Mesendoderm (in vitro differentiated cells): ENCODE results near the gene PITPNM3.

Experiments
- DNase-seq: peaks from one replicate; pipeline ENCODE4 v3.0.0; 2013
- H2AK5ac ChIP-seq: 2 replicates; pipeline ENCODE4 v1.6.1; 2013; ENCODE audit warnings: low read length, inconsistent platforms
- H2BK120ac ChIP-seq: 2 replicates; pipeline ENCODE4 v1.6.1; 2013; ENCODE audit warnings: low read depth, mild to moderate bottlenecking, low read length, moderate library complexity, mixed read lengths
- H2BK15ac ChIP-seq: replicated peaks from 2 replicates; pipeline ENCODE4 v1.6.1; 2013; ENCODE audit warnings: low read depth, mild to moderate bottlenecking, moderate library complexity
- H2BK5ac ChIP-seq: 2 replicates; pipeline ENCODE4 v1.6.1; 2013; ENCODE audit warnings: low read length, inconsistent platforms
- H3K18ac ChIP-seq: 2 replicates; pipeline ENCODE4 v1.6.1; 2013; ENCODE audit warnings: mild to moderate bottlenecking, low read length, mixed read lengths
- H3K23ac ChIP-seq: one replicate; pipeline ENCODE4 v1.6.1; 2013; ENCODE audit warnings: low read length
- H3K27ac ChIP-seq: 2 replicates; pipeline ENCODE4 v1.5.1; 2013; ENCODE audit warnings: low read depth, mild to moderate bottlenecking, inconsistent platforms, low read length, moderate library complexity
- H3K27me3 ChIP-seq: 2 replicates; pipeline ENCODE4 v1.6.1; 2013; ENCODE audit warnings: low read length, control low read depth, mild to moderate bottlenecking, inconsistent platforms; ENCODE audit not compliant: insufficient read depth, poor library complexity
- H3K36me3 ChIP-seq: 2 replicates; pipeline ENCODE4 v1.6.1; 2013; ENCODE audit warnings: low read length, inconsistent platforms; ENCODE audit not compliant: control insufficient read depth, insufficient read depth
- H3K4ac ChIP-seq: one replicate; pipeline ENCODE4 v1.6.1; 2013; ENCODE audit warnings: low read depth, mild to moderate bottlenecking, low read length, moderate library complexity
- H3K4me1 ChIP-seq: 2 replicates; pipeline ENCODE4 v1.6.1; 2013; ENCODE audit warnings: low read depth, low read length, inconsistent platforms; ENCODE audit not compliant: control insufficient read depth
- H3K4me2 ChIP-seq: 2 replicates; pipeline ENCODE4 v1.6.1; 2013; ENCODE audit warnings: low read length
- H3K4me3 ChIP-seq: 2 replicates; pipeline ENCODE4 v1.5.1; 2013; ENCODE audit warnings: mild to moderate bottlenecking, low read length
- H3K56ac ChIP-seq: one replicate; pipeline ENCODE4 v1.6.1; 2013; ENCODE audit warnings: low read length
- H3K79me1 ChIP-seq: 2 replicates; pipeline ENCODE4 v1.6.1; 2013; ENCODE audit warnings: low read length, inconsistent platforms
- H3K79me2 ChIP-seq: 2 replicates; pipeline ENCODE4 v1.6.1; 2013; ENCODE audit warnings: mild to moderate bottlenecking, low read length; ENCODE audit not compliant: control insufficient read depth, insufficient read depth
- H3K9ac ChIP-seq: 2 replicates; pipeline ENCODE4 v1.6.1; 2013; ENCODE audit warnings: low read length, inconsistent platforms
- H4K5ac ChIP-seq: one replicate; pipeline ENCODE4 v1.6.1; 2013; ENCODE audit warnings: low read length
- H4K8ac ChIP-seq: one replicate; pipeline ENCODE4 v1.6.1; 2013; ENCODE audit warnings: low read depth, mild to moderate bottlenecking, control low read depth, low read length, moderate library complexity
- WGBS: extraction: QIAGEN DNeasy Blood & Tissue Kit; methylation state at CpG from one replicate; pipeline ENCODE4 v1.1.7; 2013; ENCODE audit warnings: low lambda C conversion rate, missing lambda C conversion rate; ENCODE audit not compliant: insufficient coverage; ENCODE audit errors: extremely low coverage; 5-methylcytosine and 5-hydroxymethylcytosine counted together

Gene PITPNM3

DNA sequence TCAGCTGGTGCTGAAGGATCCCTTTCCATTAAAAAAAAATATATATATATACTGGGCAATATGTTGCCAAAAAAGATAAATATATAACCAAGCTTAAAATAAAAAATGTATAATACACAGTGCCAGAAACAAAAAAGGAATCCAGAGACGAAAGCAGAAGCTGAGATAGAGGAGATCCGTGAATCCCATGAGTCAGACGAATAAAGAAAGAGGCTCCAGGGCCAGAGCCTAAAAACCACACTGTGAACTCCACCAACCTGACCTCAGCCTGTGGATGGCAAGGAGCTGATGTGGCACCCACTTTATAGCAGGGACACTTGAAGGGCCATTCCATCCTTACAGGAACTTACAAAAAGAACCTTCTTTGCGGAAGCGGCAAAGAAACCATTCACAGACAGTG is 34.8 kb downstream of the PITPNM3 start:
- no CpG with 5 or more reads among the region's 5 CpGs for WGBS
- no peak for DNase-seq
- Histone ChIP-seq H4K8ac (no peak overlapping the region), H2AK5ac (no peak overlapping the region), H3K4me3 (no peak overlapping the region), H3K79me1 (no peaks in the 10 kb centered on the region), H2BK120ac (no peak overlapping the region), H4K5ac (no peak overlapping the region), H3K56ac (no peak overlapping the region), H3K4ac (no peak overlapping the region), H3K18ac (no peak overlapping the region), H3K4me2 (no peak overlapping the region), H2BK5ac (no peak overlapping the region), H2BK15ac (no peak overlapping the region), H3K23ac (no peak overlapping the region), H3K4me1 (no peaks in the 10 kb centered on the region), H3K9ac (no peak overlapping the region), H3K27ac (no peak overlapping the region), H3K36me3 (no peaks in the 10 kb centered on the region), H3K27me3 (no peaks in the 10 kb centered on the region), H3K79me2 (no peaks in the 10 kb centered on the region)

DNA sequence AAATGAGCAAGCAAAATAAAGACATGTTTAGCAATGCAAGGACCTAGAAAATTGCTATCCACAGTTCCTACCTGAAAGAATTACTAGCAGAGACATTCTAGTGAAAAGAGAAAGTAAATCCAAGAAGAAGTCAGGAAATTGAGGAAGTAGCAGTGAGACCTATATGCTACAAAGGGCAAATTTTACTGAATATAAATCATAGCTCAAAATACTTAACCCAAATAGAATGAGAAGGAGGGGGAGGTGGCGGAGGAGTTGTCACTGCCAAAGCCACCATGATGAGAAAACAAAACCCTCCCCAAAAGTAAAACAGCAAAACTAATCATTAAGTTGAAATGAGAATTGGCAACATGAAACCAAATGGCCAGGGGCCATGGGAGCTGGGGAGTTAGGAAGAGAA is 39.3 kb downstream of the PITPNM3 start:
- DNase-seq = no peak
- no peaks in the 10 kb centered on the region for H3K4me1 ChIP-seq
- H3K79me2 ChIP-seq = no peaks in the 10 kb centered on the region
- no peak overlapping the region for H3K27ac ChIP-seq
- no peak overlapping the region for H3K9ac ChIP-seq
- WGBS = no CpG with 5 or more reads among the region's 1 CpG
- H3K79me1 ChIP-seq = no peaks in the 10 kb centered on the region
- H2BK15ac ChIP-seq = no peak overlapping the region
- H3K18ac ChIP-seq = no peak overlapping the region
- H4K8ac ChIP-seq = no peak overlapping the region
- no peak overlapping the region for H2BK5ac ChIP-seq
- H2AK5ac ChIP-seq = no peak overlapping the region
- H3K4ac ChIP-seq = no peak overlapping the region
- H2BK120ac ChIP-seq = no peak overlapping the region
- no peak overlapping the region for H3K56ac ChIP-seq
- H3K4me3 ChIP-seq = no peak overlapping the region
- H3K27me3 ChIP-seq = no peaks in the 10 kb centered on the region
- H3K36me3 ChIP-seq = no peaks in the 10 kb centered on the region
- no peak overlapping the region for H3K23ac ChIP-seq
- no peak overlapping the region for H3K4me2 ChIP-seq
- no peak overlapping the region for H4K5ac ChIP-seq

DNA sequence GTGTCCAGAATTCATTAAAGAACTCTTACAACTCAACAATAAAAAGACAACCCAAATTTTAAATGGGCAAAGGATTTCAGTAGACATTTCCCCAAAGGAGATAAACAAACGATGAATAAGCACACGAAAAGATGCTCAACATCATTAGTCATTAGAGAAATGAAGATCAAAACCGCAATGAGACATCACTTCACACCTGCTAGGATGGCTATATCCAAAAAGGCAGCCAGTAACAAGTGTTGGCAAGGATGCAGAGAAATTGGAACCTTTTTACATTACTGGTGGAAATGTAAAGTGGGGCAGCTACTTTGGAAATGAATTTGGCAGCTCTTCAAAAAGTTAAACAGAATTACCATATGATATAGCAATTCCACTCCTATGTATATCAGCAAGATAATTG is 42.0 kb downstream of the PITPNM3 start:
- no peaks in the 10 kb centered on the region for H3K36me3 ChIP-seq
- H3K4me2 ChIP-seq = no peak overlapping the region
- no peaks in the 10 kb centered on the region for H3K79me1 ChIP-seq
- no peaks in the 10 kb centered on the region for H3K79me2 ChIP-seq
- no peaks in the 10 kb centered on the region for H3K27me3 ChIP-seq
- no peak overlapping the region for H2BK15ac ChIP-seq
- no peak overlapping the region for H3K9ac ChIP-seq
- no peak overlapping the region for H4K5ac ChIP-seq
- no peak overlapping the region for H3K23ac ChIP-seq
- peaks cover 2% of the 10 kb centered on the region for H3K4me1 ChIP-seq
- no peak overlapping the region for H3K56ac ChIP-seq
- no peak overlapping the region for H2BK5ac ChIP-seq
- H2BK120ac ChIP-seq = no peak overlapping the region
- H3K4ac ChIP-seq = no peak overlapping the region
- no peak overlapping the region for H3K27ac ChIP-seq
- H3K18ac ChIP-seq = no peak overlapping the region
- DNase-seq = no peak
- no peak overlapping the region for H3K4me3 ChIP-seq
- H4K8ac ChIP-seq = no peak overlapping the region
- no CpG with 5 or more reads among the region's 3 CpGs for WGBS
- H2AK5ac ChIP-seq = no peak overlapping the region

DNA sequence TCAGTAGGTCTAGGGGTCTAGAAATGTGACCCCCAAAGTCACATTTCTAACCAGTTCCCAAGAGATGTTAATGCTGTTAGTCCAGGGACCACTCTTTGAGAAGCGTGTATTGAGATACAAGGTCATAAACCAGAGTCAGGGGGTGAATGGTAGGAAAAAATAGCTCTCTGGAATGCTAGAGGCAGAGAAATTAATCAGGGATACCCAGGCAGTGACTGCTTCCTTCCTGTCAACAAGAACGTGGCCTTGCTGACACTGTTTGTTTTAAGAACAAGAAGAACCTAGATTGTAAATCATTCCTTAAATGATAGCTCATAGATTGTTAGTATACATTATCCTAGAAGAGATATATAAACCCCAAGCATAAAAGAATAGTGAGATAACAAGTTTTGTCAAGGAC is 43.8 kb downstream of the PITPNM3 start:
- H3K4me2 ChIP-seq = no peak overlapping the region
- H3K27ac ChIP-seq = no peak overlapping the region
- no peak overlapping the region for H3K9ac ChIP-seq
- no peak overlapping the region for H3K4me3 ChIP-seq
- H4K8ac ChIP-seq = no peak overlapping the region
- no peak overlapping the region for H3K4ac ChIP-seq
- no peaks in the 10 kb centered on the region for H3K79me1 ChIP-seq
- no peak overlapping the region for H2BK15ac ChIP-seq
- no peak overlapping the region for H3K23ac ChIP-seq
- H3K18ac ChIP-seq = no peak overlapping the region
- H4K5ac ChIP-seq = no peak overlapping the region
- H2AK5ac ChIP-seq = no peak overlapping the region
- no peak overlapping the region for H2BK120ac ChIP-seq
- H3K4me1 ChIP-seq = peaks cover 2% of the 10 kb centered on the region
- no peaks in the 10 kb centered on the region for H3K79me2 ChIP-seq
- no peaks in the 10 kb centered on the region for H3K36me3 ChIP-seq
- H2BK5ac ChIP-seq = no peak overlapping the region
- no peak overlapping the region for H3K56ac ChIP-seq
- DNase-seq = no peak
- WGBS = no CpG with 5 or more reads among the region's 2 CpGs
- H3K27me3 ChIP-seq = no peaks in the 10 kb centered on the region

DNA sequence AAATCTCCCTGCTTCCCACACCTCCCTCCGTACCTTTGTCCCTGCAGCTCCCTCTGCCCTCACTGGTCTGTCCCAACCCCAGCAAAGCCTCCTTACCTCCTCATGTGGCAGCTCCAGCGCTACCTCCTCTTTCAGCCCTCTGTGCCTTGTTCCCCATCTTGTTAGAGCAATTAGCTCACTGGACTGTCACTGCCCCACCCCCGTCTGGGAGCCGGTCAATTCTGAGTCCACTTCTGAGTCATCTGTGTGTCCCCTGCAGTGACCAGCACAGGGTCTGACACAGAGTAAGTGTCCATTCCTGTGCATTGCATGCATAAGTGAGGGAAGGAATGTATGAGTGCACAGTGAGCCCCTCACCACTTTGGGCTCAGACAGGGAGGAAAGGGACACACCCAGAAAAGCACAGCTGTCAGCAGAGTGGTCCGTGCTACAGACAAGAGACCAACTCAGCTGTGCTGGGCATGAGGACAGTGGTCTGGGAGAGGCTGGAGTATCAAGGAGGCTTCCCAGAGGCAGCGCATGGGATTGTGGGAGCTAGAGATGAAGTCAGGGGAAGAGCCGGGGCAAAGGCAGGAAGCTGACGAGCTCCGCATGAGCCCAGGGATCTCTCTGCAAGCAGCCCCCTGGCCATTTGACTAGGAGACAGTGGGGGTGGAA is 45.9 kb downstream of the PITPNM3 start:
- Histone ChIP-seq H4K8ac (no peak overlapping the region), H3K27me3 (no peaks in the 10 kb centered on the region), H3K36me3 (no peaks in the 10 kb centered on the region), H3K4me2 (no peak overlapping the region), H3K79me2 (no peaks in the 10 kb centered on the region), H2AK5ac (no peak overlapping the region), H4K5ac (no peak overlapping the region), H3K4me3 (no peak overlapping the region), H2BK15ac (no peak overlapping the region), H3K4me1 (peaks cover 4% of the 10 kb centered on the region), H3K79me1 (no peaks in the 10 kb centered on the region), H3K27ac (no peak overlapping the region), H3K18ac (no peak overlapping the region), H3K23ac (no peak overlapping the region), H2BK120ac (no peak overlapping the region), H2BK5ac (no peak overlapping the region), H3K9ac (no peak overlapping the region), H3K56ac (no peak overlapping the region), H3K4ac (no peak overlapping the region)
- no CpG with 5 or more reads among the region's 9 CpGs for WGBS
- DNase-seq = no peak

DNA sequence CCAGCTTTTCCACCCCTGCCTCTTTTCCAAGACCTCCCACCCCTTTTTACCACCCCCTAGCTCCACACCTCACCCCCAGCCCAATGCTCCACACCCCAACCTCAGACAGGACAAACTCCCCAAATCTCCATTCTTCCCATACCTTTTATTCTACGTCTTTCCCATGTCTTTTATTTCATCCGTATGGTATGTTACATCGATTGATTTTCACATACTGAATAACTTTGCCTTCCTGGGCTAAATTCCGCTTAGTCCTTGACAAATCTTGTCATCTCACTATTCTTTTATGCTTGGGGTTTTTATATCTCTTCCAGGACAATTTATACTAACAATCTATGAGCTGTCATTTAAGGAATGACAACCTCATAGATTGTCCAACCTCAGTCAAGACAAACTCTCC is 46.4 kb downstream of the PITPNM3 start:
- H2BK15ac ChIP-seq = no peak overlapping the region
- H3K27me3 ChIP-seq = no peaks in the 10 kb centered on the region
- H3K56ac ChIP-seq = no peak overlapping the region
- no peak overlapping the region for H4K8ac ChIP-seq
- no peak overlapping the region for H3K9ac ChIP-seq
- H3K4me2 ChIP-seq = no peak overlapping the region
- H2BK5ac ChIP-seq = no peak overlapping the region
- no peak overlapping the region for H2AK5ac ChIP-seq
- no peaks in the 10 kb centered on the region for H3K79me1 ChIP-seq
- peaks cover 4% of the 10 kb centered on the region for H3K4me1 ChIP-seq
- H3K27ac ChIP-seq = no peak overlapping the region
- no peak for DNase-seq
- no peak overlapping the region for H4K5ac ChIP-seq
- no peak overlapping the region for H2BK120ac ChIP-seq
- 100% methylated on average over 3 of the region's 4 CpGs for WGBS
- no peaks in the 10 kb centered on the region for H3K79me2 ChIP-seq
- H3K4ac ChIP-seq = no peak overlapping the region
- no peak overlapping the region for H3K4me3 ChIP-seq
- no peak overlapping the region for H3K23ac ChIP-seq
- H3K18ac ChIP-seq = no peak overlapping the region
- no peaks in the 10 kb centered on the region for H3K36me3 ChIP-seq
